ENCODE results near the gene FAM241B. TPM values are rescaled to one million over a fixed set of nuclear protein-coding genes. Genes with fewer than 3 reads are reported as not detected.

FAM241B gene, protein sequence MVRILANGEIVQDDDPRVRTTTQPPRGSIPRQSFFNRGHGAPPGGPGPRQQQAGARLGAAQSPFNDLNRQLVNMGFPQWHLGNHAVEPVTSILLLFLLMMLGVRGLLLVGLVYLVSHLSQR
- not detected for total RNA-seq (ENCODE audit: insufficient read depth, low replicate concordance)

DNA sequence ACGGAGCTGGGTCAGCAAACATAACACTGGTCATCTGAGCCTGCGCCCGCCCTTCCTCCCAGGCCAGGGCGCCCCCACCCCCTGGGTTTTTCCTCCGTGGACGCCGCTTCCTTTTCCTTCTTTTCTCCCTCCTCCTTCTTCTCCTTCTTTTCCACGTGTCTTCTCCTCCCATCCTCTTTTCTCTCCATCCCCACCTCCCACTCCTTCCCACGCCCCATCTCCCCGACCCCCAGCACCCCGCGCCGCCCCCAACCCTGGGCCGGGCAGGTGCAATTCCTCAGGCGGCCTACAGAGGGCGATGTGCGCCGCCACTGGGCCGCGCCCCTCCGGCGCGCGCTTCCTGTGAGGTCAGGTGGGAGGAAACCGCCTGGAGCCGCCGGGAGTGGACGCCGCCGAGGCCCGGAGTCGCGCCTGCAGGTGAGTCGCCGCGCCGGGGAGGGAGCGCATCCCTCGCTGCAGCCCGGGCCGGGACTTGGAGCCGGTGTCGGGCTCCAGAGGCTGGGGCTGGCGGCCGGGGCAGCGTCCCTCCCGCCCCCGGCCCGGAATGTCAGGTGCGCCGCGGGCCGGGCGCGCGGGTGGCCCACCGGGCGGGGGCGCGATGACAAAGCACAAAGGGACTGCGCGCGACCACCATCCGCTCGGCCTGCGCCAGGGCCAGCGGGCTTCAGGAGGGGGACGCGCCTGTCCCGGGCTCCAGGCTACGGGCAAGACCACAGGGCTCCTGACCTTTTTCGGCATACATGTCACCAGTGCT, at the start of gene FAM241B:
TSS of gene FAM241B (plus strand) at position 351 of the 754 bp plus-strand sequence. CDS start 1,497 bp downstream, outside the sequence.
- DNase-seq (ENCODE audit: low spot score): peak; percentile 23

DNA sequence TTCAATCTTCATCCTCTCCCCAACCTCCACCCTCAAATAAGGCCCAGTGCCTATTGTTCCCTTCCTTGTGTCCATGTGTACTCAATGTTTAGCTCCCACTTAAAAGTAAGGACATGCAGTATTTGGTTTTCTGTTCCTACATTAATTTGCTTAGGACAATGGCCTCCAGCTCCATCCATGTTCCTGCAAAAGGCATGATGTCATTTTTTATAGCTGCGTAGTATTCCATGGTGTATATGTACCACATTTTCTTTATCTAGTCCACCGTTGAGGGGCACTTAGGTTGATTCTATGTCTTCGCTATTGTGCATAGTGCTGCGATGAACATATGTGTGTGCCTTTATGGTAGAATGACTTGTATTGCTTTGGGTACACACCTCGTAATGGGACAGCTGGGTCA, 49.6 kb upstream of the FAM241B start:
- DNase-seq (ENCODE audit: low spot score): no peak

DNA sequence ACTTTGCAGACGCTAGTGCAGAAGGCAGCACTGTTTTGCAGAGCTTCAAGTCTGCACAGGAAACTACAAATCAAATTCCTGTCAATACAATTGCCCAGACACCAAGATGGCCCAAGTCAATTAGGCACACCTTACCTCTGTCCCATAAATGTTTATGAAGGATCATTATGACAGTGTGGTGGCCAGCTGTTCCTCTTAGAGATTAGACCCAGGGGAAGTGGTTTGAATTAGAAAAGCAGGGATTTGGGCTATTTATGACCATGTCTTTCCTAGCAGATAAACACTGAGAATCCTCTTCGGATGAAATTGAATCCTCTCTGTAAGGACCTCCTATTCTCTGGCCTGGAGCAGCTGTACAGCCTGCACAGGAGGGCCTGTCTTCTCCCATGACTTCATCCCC, 46.9 kb upstream of the FAM241B start:
- no peak for DNase-seq (ENCODE audit: low spot score)

DNA sequence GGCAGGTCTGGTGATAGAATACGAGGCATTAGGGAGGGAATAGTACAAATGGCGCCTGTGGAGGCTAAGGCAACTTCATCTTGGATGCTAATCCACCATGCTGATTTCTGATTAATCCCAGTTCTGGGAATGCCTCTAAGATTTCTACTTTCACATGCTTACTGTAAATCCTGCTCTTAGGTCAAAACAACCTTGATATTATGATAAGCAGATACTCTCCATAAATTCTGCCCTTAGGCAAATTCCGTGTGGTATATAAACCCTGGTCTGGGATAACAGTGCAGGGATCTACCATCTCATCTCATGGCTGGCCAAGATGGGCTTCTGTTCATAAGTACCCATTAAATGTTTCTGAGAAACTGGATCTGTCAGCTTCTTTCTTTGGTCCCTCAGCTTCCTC, 45.4 kb upstream of the FAM241B start:
- no peak for DNase-seq (ENCODE audit: low spot score)

DNA sequence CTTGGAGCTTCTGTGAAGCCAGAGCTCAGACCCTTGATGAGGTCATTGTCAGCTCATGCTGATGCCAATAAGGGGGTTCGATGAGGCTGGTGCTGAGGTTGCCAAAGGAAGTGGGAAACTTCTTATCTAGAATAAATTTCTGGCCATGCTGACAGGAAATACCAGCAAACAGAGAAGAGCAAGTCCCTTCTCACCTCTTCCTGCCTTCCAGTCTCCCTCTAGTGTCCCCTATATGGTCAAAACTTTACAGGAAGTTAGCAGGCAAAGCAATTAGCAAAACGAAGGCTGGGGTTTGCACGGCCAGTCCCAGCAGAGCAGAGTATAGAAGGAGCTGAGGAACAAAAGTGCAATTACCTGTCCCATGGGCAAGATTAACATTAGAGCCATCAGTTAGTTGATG, 41.7 kb upstream of the FAM241B start:
- no peak for DNase-seq (ENCODE audit: low spot score)

DNA sequence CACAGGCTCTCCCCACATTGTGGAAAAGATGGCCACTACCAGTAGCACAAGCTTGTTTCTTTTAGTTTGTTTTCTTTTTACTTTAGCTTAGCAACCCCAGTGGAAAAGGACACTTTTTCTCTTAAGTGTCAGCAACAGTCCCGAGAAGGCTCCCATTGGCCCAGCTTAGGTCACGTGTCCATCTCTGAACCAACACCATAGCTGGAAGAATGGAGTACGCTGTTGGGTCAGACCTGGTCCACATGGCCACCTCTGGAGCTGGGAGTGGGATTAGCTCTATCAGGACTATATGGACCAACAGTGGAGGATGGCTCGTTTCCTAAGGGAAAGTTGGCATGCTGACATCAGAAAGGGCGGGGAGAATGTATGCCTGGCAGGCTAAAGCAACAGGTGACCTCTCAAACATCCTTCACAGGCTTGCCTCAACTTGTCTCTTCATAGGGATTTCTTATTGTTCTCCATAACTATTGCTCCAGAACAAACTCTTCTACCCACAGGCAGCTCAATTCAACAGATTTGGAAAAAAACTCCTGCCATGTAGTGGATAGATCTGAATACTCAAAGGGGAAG, 29.2 kb upstream of the FAM241B start:
- no peak for DNase-seq (ENCODE audit: low spot score)

DNA sequence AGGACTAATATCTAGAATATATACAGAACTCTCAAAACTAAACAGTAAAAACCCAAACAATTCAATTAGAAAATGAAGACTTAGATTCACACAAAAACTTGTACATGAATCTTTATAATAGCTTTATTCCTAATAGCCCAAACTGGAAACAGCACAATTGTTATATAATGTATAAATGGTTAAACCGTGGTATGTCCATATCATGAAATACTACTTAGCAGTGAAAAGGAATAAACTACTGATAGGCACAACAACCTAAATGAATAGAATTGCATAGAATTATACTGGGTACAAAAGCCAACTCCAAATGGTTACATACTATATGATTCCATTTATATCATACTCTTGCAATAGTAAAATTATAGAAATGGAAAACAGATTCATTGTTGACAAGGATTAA, 21.0 kb upstream of the FAM241B start:
- no peak for DNase-seq (ENCODE audit: low spot score)

DNA sequence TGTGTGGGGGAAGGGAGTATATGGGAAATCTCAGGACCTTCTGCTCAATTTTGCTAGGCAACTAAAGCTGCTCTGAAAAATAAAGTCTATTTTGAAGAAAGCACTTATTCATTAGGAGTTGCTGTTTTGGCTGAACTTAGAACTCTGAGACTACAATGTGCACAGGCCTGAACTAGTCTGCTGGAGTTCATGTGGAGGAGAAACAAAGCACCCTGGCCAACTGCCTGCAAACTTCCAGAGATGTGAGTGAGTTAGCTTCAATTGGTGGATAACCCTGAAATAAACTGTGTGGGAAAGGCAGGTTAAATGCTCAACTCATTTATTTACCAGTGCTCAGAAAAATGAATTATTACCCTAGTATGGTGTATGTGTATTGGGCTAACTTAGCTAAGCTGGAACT, 17.3 kb upstream of the FAM241B start:
- DNase-seq (ENCODE audit: low spot score): no peak

DNA sequence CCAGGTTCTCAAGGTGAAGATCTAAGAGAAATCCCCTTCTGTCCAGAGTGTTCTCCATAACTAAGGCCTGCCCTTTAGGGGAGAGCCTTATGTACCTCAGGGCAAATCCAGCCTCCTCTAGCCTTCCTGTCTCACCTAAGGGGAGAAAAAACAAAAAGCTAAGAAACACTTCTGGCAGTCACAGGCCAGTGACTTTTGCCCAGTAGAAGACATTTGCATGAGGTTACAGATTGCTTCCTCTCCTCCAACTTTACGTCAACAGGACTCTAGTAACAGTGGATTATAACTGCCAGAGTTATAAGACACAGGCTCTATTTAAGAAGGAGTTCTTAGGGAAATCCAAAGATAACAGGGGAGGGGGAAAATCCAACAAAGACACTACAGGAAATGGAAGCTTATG, 15.9 kb upstream of the FAM241B start:
- no peak for DNase-seq (ENCODE audit: low spot score)

DNA sequence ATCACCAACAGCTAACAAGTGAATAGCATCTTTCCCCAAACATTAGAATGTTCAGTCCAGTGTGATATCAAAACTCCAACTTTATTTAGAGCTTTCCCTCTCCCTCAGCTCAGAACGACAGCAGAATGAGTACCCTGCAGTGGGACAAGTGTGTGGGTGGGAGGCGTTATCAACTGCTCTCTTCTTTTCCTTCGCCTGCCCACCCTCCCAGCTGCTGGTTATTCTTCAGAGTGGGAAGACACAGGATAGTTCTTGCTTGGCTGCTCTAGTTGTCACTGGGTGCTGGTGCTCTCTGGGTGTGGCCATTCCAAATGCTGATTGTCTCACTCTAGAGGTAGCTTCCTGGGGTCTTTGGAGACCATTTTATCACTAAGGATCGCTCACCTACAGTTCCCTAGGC, 13.7 kb upstream of the FAM241B start:
- no peak for DNase-seq (ENCODE audit: low spot score)

DNA sequence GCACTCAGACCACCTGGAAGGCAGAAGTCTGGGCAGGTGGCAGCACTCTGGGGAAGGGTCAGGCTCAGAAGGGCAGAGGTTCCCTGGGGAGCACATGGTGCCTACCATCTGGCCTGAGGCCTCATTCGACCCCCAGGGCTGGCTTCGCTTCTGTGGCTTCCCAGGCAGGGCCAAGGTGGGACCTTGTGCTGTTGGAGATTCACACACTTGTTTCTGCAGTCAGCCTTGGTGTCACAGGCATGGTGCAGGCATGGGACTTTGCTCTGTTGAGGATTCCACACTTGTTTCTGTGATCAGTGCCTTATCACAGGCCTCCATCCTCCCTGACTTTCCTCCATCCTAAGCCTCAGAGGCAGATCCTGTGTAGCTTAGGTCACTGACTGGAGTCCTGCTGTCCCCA, 11.3 kb upstream of the FAM241B start:
- DNase-seq (ENCODE audit: low spot score): no peak

DNA sequence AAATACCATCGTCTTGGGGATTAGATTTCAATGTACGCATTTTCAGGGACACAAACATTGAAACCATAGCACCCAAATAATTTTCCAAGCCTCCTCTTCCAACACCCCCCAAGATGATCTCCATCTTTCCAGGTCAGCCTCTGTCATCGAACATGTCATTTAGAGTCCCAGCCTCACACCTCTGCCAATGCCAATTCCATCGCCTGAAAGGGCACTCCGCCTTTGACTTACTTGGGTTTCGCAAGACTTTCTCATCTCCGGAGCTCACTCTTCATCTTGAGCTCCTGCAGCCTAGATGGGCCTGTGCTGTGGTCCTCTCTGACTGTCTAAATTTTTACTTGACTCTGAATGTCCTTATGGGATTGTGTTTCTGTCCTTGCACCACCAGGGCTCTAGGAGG, 10.4 kb upstream of the FAM241B start:
- no peak for DNase-seq (ENCODE audit: low spot score)

DNA sequence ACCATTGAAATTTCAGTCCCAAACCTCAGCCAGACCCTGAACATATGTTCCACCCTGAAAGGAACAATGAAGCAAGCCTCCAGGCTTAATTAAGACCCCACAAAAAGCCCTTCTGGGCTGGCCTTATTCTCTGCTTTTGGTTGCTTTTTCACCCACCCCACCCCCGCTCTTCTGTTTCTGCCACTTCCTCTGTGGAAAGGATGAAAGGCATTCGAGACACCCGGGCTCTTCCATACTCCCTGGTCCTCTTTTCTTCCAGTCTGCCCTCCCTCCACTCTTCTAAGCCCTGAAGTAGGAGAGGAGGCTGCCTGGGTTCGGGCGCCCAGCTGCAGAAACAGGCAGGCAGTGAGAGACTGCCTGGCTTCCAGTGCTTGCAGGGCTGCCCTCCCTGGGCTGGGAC, 9.4 kb upstream of the FAM241B start:
- DNase-seq (ENCODE audit: low spot score): no peak

DNA sequence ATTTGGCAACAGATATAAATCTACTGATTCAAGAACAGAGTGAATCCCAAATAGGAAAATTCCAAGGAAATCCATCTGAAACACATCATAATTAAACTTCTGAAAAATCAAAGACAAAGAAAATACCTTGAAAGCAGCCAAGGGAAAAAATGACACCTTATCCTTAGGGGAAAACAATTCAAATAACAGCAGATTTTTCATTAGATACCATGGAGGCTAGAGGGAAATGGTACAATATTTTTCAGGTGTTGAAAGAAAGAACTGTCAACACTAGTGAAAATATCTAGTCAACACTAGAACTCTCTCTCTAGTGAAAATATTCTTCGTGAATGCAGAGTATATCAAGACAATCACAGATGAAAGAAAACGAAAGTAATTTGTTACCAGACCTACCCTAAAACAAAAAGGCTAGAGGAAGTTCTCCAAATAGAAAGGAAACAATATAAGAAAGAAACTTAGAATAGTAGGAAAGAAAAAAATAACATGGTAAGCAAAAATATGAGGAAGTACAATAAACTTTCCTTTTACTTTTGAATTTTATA, 5.7 kb upstream of the FAM241B start:
- DNase-seq (ENCODE audit: low spot score): no peak

DNA sequence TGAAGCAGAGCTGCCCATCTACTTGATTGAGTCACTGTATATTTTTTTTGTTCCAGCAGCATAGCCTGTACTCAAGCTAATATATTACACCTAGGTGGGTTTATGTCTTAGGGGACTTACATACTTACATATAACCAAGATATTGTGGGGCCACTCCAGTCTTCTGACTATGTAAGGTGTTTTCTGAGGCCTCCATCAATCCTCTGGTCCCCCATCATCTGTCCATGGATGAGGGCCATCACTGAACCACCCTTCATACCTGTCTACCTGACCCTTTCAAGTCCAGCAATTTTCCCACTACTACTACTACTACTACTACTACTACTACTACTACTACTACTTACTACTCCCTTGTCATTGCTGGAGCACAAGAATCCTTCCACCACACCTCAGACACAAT, 3.2 kb upstream of the FAM241B start:
- DNase-seq (ENCODE audit: low spot score): no peak

DNA sequence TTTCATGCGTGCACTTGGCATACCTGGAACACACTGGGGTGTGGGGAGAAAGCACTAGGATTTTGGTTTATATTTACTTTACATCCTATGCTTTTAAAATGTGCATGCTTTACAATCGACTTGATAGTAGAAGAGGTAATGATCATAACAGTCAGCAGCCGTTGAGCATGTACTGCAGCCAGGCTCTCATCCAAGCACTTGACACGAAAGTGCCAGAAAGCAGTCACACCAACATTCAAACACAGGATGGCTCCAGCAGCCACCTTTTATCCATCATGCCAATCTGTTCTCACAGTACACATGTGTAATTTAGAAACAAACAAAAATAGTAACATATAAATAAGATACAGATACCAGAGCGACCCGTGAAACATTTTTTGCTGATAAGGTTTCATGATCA, 1.2 kb upstream of the FAM241B start:
- DNase-seq (ENCODE audit: low spot score): no peak

DNA sequence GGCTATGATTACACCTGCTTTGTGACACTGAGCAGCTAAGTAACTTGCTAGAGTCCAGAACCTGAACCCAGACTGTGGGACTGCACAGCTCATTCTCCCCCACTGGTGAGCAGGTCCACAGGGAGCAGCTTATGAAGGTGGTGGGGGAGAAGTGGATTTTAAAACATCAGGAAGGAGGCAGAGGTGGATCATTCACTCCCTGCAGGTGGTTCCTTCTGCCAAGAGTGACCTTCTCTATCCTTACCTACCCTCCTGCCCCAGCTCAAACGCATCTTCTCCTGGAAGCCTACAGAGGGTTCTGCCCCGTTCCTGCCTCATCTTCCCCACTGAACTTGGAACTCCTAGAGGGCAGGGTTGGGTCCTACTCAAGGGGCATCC, 539 bp upstream of the FAM241B start:
- no peak for DNase-seq (ENCODE audit: low spot score)

DNA sequence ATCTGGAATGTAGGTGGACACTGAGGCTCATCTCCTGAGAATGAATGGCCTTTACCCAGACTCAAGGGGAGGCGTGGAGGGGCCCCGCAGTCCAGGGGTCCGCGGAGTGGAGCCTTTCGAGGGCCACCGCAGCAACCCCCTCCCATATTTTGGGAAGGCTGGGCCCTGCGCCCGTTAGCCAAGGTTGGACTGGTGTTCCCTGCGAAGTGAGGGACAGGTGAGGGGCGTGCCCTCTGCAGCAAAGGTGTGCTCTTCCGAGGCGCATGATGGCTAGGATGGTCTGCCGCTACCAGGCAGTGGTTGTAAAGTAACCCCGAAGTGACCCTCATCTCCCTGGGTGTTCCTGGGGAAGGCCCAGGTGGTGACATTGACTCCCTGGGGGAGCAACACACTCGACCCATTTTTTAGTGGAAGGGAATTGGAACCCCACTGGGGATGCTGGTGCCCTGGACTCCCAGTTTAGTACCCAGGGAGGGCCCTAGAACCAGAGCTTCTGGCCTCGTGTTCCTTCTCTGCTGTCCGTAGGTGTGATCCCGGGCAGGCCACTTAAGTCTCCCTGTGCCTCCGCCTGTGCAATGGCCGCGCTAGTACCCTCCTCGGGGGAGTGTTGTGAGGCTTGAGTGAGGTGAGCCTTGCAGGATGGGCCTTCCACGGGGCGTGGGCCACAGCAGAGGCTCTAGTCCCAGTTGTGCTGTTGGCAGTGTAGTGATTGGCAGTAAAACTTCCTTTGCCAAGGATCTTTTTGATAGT, 779 bp downstream of the FAM241B start:
- DNase-seq (ENCODE audit: low spot score): no peak

DNA sequence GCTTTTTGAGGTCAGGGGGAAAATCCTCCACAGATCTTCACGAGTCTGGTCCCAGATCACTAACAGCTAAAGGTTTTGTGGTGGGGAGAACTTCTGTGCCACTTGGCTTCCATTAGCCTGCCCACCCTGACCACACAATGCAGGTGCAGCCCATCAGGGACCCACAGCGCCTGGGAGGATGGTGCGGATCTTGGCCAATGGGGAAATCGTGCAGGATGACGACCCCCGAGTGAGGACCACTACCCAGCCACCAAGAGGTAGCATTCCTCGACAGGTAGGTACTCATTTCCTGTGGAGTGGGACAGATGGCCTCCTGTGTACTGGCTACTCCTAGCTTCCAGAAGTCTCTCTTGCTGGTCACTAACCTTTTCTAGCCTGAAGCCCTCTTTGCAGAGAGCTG, 1.5 kb downstream of the FAM241B start:
- DNase-seq (ENCODE audit: low spot score): no peak

DNA sequence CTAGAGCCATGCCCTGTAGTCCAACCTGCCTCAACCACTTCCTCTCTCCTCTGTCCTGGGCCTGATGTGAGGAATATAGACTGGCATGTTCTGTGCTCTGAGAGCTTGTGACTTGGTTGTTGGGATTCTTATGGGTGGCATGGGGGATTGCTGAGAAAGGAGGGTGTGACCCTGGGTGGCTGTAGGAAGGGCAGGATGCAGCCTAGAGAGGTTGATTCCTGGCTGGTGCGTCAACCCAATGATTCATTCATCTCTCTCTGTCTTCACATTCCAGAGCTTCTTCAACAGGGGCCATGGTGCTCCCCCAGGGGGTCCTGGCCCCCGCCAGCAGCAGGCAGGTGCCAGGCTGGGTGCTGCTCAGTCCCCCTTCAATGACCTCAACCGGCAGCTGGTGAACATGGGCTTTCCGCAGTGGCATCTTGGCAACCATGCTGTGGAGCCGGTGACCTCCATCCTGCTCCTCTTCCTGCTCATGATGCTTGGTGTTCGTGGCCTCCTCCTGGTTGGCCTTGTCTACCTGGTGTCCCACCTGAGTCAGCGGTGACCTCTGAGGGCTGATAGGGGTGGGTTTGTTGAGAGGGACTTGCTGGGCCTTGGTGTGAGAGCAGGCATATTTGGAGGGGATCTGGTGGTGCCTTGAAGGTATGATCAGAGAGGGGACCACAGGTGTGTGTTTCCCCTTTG, 2.6 kb downstream of the FAM241B start:
- no peak for DNase-seq (ENCODE audit: low spot score)

DNA sequence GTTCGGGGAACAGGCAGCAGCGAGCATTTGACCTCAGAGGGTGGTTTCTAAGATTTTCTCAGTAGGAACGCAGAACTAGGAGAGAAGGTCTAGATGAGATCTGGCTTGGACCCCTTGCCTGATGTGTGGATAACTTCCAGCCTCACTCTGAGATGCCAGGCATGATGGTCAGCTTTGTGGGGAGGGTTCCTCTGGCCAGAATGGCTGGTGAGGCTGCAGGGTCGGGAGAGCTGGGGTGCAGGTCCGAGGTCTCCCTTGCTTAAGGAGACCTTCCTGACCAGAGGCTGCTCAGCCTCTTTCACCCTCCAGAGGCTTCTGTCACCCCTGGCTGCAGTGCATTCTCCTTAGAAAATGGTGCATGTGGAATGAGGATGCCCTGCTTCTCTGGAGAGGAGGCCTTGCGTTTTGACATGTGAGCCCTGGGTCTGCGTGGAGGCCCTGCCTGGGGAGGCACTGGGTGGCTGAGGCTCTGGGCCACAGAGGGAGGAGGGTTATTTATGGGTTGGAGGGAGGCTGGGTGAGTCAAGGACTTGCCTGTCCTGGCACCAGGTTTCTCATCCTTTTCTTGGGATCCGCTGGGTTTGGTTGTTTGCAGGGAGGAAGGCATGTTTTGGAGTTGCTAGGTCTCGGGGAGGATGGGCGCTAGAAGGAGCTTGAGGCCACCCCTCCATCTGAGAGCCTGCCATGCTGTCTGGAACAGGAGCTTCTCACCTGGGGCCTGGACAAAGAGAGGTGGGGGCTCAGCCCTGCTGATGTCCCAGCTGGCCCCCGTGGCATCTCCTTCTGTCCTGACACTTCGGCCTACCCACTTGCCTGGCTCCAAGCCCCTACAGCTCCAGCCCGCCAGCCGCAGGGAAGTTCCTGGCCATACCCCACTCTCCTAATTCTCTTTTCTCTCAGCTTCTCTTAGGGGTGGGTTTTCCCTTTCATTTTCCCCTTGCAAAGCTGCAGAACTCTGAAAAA, 3.9 kb downstream of the FAM241B start:
- no peak for DNase-seq (ENCODE audit: low spot score)
